SK-N-SH treated with all-trans-retinoic acid at 6 μM for 48 hours (cell line): ENCODE measurements around the gene MICOS13.

Experiments used
- ATAC-seq: fragments of 200-7000 bp; cut with Tn5 transposase; 3 replicates; pipeline ENCODE4 v1.9.1; 2020; ENCODE audit warnings: mild to moderate bottlenecking, moderate library complexity
- ARNTL ChIP-seq: fragments of 450-650 bp; formaldehyde crosslinking; IDR thresholded peaks from 2 replicates; pipeline ENCODE4 v1.5.0; 2020; ENCODE audit warnings: low read depth, mild to moderate bottlenecking, moderate library complexity, borderline replicate concordance
- BACH2 ChIP-seq: fragments of 250-450 bp; sonication (Bioruptor Pico); IDR thresholded peaks from 2 replicates; pipeline ENCODE4 v1.9.0; 2021; ENCODE audit warnings: mild to moderate bottlenecking, borderline replicate concordance
- CSRNP3 ChIP-seq: fragments of 250-450 bp; sonication (Bioruptor Pico); IDR thresholded peaks from 2 replicates; pipeline ENCODE4 v1.5.1; 2021; ENCODE audit warnings: mild to moderate bottlenecking, moderate library complexity
- ESRRG ChIP-seq: fragments of 250-450 bp; sonication (Bioruptor Pico); IDR thresholded peaks from 2 replicates; pipeline ENCODE4 v1.6.1; 2021; ENCODE audit warnings: mild to moderate bottlenecking
- ISL1 ChIP-seq: fragments of 250-450 bp; sonication (Bioruptor Pico); IDR thresholded peaks from 2 replicates; pipeline ENCODE4 v2.1.2; 2022; ENCODE audit warnings: mild to moderate bottlenecking, moderate library complexity
- OSR1 ChIP-seq: fragments of 250-450 bp; sonication (Bioruptor Pico); IDR thresholded peaks from 2 replicates; pipeline ENCODE4 v1.8.0; 2022; ENCODE audit warnings: moderate library complexity, mild to moderate bottlenecking, inconsistent platforms
- PATZ1 ChIP-seq: fragments of 250-450 bp; sonication (Bioruptor Pico); IDR thresholded peaks from 2 replicates; pipeline ENCODE4 v1.8.0; 2020; ENCODE audit warnings: mild to moderate bottlenecking, moderate library complexity, borderline replicate concordance
- PPARA ChIP-seq: fragments of 250-450 bp; sonication (Bioruptor Pico); IDR thresholded peaks from 2 replicates; pipeline ENCODE4 v1.5.0; 2020; ENCODE audit warnings: mild to moderate bottlenecking, borderline replicate concordance
- RARB ChIP-seq: fragments of 250-450 bp; sonication (Bioruptor Pico); IDR thresholded peaks from 2 replicates; pipeline ENCODE4 v1.8.0; 2021; ENCODE audit warnings: mild to moderate bottlenecking, moderate library complexity
- SNAI2 ChIP-seq: fragments of 250-450 bp; sonication (Bioruptor Pico); IDR thresholded peaks from 2 replicates; pipeline ENCODE4 v1.5.0; 2020; ENCODE audit warnings: mild to moderate bottlenecking, moderate library complexity
- TCF4 ChIP-seq: fragments of 250-450 bp; sonication (Bioruptor Pico); IDR thresholded peaks from 2 replicates; pipeline ENCODE4 v1.8.0; 2021; ENCODE audit warnings: mild to moderate bottlenecking, moderate library complexity, borderline replicate concordance
- TOX ChIP-seq: fragments of 250-450 bp; sonication (Bioruptor Pico); IDR thresholded peaks from 2 replicates; pipeline ENCODE4 v1.8.0; 2021; ENCODE audit warnings: mild to moderate bottlenecking, moderate library complexity, borderline replicate concordance
- ZC3H10 ChIP-seq: fragments of 250-450 bp; sonication (Bioruptor Pico); IDR thresholded peaks from 2 replicates; pipeline ENCODE4 v1.5.1; 2021; ENCODE audit warnings: mild to moderate bottlenecking, moderate library complexity
- ZFP3 ChIP-seq: fragments of 250-450 bp; sonication (Bioruptor Pico); IDR thresholded peaks from 2 replicates; pipeline ENCODE4 v1.5.0; 2020; ENCODE audit warnings: mild to moderate bottlenecking, moderate library complexity
- ZFP30 ChIP-seq: fragments of 450-650 bp; formaldehyde crosslinking; IDR thresholded peaks from 2 replicates; pipeline ENCODE4 v1.5.0; 2022; ENCODE audit warnings: mild to moderate bottlenecking, moderate library complexity
- ZNF565 ChIP-seq: fragments of 450-650 bp; formaldehyde crosslinking; conservative IDR thresholded peaks from 2 replicates; pipeline ENCODE4 v1.5.0; 2020; ENCODE audit warnings: low read depth, mild to moderate bottlenecking, moderate library complexity
- ZNF70 ChIP-seq: fragments of 450-650 bp; formaldehyde crosslinking; IDR thresholded peaks from 2 replicates; pipeline ENCODE4 v1.5.0; 2020; ENCODE audit warnings: mild to moderate bottlenecking, moderate library complexity
- ZNF8 ChIP-seq: fragments of 450-650 bp; formaldehyde crosslinking; IDR thresholded peaks from 2 replicates; pipeline ENCODE4 v1.5.0; 2020; ENCODE audit warnings: mild to moderate bottlenecking, moderate library complexity
- TF ChIP-seq, protein P1 (sequence below): fragments of 250-450 bp; sonication (Bioruptor Pico); IDR thresholded peaks from 2 replicates; pipeline ENCODE4 v1.8.0; 2021; ENCODE audit warnings: low read depth, mild to moderate bottlenecking, moderate library complexity, borderline replicate concordance
- TF ChIP-seq, protein P2 (sequence below): fragments of 250-450 bp; sonication (Bioruptor Pico); IDR thresholded peaks from 2 replicates; pipeline ENCODE4 v1.5.1; 2020; ENCODE audit warnings: low read depth, mild to moderate bottlenecking, moderate library complexity
- TF ChIP-seq, protein P3 (sequence below): fragments of 250-450 bp; sonication (Bioruptor Pico); IDR thresholded peaks from 2 replicates; pipeline ENCODE4 v1.5.0; 2020; ENCODE audit warnings: mild to moderate bottlenecking, moderate library complexity

The MICOS13 gene

DNA sequence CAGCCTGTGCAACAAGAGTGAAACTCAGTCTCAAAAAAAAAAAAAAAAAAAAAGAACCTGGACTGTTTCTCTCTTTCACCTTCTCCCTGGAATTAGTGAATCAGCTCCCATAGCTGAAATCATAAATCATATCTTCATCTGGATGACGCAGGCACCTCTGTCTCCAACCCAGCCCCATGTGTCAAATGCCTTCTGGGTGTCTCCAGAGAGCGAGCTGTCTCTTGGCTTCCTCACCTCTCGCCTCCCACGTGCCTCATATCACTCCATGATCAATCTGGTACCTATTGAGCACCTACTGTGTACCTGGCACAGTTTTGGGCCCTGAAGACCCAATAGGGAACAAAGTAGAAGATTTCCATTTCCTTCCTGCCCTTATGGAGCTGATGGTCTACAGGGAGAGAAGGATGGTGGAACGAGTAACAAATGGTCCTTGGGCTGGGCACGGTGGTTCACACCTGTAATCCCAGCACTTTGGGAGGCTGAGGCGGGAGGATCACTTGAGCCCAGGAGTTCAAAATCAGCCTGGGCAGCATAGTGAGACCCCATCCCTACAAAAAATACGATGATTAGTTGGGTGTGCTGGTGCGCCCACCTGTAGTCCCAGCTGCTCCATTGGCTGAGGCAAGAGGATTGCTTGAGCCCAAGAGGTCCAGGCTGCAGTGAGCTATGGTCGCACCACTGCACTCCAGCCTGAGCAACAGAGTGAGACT, 3.0 kb upstream of the MICOS13 start:
- no peak for ATAC-seq

DNA sequence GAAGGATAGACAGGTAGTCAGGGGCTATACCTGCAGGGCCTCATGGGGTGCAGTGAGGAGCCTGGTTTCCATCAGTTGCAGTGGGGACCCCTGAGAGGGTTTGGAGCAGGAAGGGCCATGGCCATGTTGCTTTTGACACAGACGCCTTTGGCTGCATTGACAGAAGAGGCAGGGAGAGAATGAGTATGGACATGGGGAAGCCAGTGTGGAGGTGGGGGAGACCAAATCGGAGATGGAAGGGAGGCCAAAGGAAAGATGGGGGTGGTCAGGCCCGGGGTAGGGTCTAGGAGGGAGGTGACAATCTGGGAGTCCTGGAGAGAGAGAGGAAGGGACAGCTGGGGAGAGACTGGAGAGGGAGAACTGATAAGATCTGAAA, 1.8 kb upstream of the MICOS13 start:
- no peak for ATAC-seq
- TF ChIP-seq ZNF8 (CRISPR knock-in tag) (no peak), ZFP3 (CRISPR knock-in tag) (no peak), OSR1 (CRISPR knock-in tag) (no peak), ISL1 (CRISPR knock-in tag) (no peak), TCF4 (CRISPR knock-in tag) (no peak), ESRRG (CRISPR knock-in tag) (no peak), ARNTL (CRISPR knock-in tag) (no peak), PPARA (CRISPR knock-in tag) (no peak), ZFP30 (CRISPR knock-in tag) (no peak)
- TF ChIP-seq, protein P1, sequence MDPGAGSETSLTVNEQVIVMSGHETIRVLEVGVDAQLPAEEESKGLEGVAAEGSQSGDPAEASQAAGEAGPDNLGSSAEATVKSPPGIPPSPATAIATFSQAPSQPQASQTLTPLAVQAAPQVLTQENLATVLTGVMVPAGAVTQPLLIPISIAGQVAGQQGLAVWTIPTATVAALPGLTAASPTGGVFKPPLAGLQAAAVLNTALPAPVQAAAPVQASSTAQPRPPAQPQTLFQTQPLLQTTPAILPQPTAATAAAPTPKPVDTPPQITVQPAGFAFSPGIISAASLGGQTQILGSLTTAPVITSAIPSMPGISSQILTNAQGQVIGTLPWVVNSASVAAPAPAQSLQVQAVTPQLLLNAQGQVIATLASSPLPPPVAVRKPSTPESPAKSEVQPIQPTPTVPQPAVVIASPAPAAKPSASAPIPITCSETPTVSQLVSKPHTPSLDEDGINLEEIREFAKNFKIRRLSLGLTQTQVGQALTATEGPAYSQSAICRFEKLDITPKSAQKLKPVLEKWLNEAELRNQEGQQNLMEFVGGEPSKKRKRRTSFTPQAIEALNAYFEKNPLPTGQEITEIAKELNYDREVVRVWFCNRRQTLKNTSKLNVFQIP (CRISPR knock-in tag), result no peak

More for the DNA sequence above, 3.0 kb upstream of the MICOS13 start:
- no peak for TF ChIP-seq PATZ1 (CRISPR knock-in tag)
- TF ChIP-seq CSRNP3 (CRISPR knock-in tag), result no peak
- TF ChIP-seq ZFP30 (CRISPR knock-in tag), result no peak
- no peak for TF ChIP-seq ARNTL (CRISPR knock-in tag)
- no peak for TF ChIP-seq PPARA (CRISPR knock-in tag)
- no peak for TF ChIP-seq BACH2 (CRISPR knock-in tag)
- TF ChIP-seq, protein P2, sequence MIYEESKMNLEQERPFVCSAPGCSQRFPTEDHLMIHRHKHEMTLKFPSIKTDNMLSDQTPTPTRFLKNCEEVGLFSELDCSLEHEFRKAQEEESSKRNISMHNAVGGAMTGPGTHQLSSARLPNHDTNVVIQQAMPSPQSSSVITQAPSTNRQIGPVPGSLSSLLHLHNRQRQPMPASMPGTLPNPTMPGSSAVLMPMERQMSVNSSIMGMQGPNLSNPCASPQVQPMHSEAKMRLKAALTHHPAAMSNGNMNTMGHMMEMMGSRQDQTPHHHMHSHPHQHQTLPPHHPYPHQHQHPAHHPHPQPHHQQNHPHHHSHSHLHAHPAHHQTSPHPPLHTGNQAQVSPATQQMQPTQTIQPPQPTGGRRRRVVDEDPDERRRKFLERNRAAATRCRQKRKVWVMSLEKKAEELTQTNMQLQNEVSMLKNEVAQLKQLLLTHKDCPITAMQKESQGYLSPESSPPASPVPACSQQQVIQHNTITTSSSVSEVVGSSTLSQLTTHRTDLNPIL (CRISPR knock-in tag), result no peak
- no peak for TF ChIP-seq ZNF8 (CRISPR knock-in tag)
- no peak for TF ChIP-seq RARB
- TF ChIP-seq, protein P3, sequence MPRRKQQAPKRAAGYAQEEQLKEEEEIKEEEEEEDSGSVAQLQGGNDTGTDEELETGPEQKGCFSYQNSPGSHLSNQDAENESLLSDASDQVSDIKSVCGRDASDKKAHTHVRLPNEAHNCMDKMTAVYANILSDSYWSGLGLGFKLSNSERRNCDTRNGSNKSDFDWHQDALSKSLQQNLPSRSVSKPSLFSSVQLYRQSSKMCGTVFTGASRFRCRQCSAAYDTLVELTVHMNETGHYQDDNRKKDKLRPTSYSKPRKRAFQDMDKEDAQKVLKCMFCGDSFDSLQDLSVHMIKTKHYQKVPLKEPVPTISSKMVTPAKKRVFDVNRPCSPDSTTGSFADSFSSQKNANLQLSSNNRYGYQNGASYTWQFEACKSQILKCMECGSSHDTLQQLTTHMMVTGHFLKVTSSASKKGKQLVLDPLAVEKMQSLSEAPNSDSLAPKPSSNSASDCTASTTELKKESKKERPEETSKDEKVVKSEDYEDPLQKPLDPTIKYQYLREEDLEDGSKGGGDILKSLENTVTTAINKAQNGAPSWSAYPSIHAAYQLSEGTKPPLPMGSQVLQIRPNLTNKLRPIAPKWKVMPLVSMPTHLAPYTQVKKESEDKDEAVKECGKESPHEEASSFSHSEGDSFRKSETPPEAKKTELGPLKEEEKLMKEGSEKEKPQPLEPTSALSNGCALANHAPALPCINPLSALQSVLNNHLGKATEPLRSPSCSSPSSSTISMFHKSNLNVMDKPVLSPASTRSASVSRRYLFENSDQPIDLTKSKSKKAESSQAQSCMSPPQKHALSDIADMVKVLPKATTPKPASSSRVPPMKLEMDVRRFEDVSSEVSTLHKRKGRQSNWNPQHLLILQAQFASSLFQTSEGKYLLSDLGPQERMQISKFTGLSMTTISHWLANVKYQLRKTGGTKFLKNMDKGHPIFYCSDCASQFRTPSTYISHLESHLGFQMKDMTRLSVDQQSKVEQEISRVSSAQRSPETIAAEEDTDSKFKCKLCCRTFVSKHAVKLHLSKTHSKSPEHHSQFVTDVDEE (CRISPR knock-in tag), result no peak
- no peak for TF ChIP-seq ZC3H10 (CRISPR knock-in tag)

GRCh38 chr19:5681391-5682106, 1.2 kb upstream of the MICOS13 start:
- no peak for ATAC-seq
- no peak for TF ChIP-seq ZNF8 (CRISPR knock-in tag)
- no peak for TF ChIP-seq TOX
- TF ChIP-seq ZNF70 (CRISPR knock-in tag), result no peak
- TF ChIP-seq, protein P2 (CRISPR knock-in tag), result no peak
- TF ChIP-seq SNAI2 (CRISPR knock-in tag), result no peak
- TF ChIP-seq ZNF565 (CRISPR knock-in tag), result no peak
- TF ChIP-seq BACH2 (CRISPR knock-in tag), result no peak
- TF ChIP-seq, protein P1 (CRISPR knock-in tag), result no peak
- TF ChIP-seq CSRNP3 (CRISPR knock-in tag), result no peak
- no peak for TF ChIP-seq TCF4 (CRISPR knock-in tag)
- no peak for TF ChIP-seq RARB
- TF ChIP-seq PPARA (CRISPR knock-in tag), result no peak
